ENCODE data around the gene ZNF428. TPM values are rescaled to one million over a fixed set of nuclear protein-coding genes. Genes with fewer than 3 reads are reported as not detected.
"Not testable (repeated sequence)": the region's sequence is repeated elsewhere in the genome, so short reads cannot be mapped to it uniquely, and the experiment has no call there.

The ZNF428 gene
- total RNA-seq, 1 donor from 2014 or later, result 29.6 TPM

GRCh38 chr19:43589277-43589676 lies 30.2 kb downstream of the ZNF428 start:
- Histone ChIP-seq H3K4me1 (peaks cover 9% of the 10 kb centered on the region), H3K27ac (no peak overlapping the region), H3K4me3 (no peak overlapping the region), H3K9me3 (no peaks in the 10 kb centered on the region), H3K27me3 (ENCODE audit: low read depth) (no peaks in the 10 kb centered on the region), H3K36me3 (peaks cover 49% of the 10 kb centered on the region)
- intact Hi-C loops (cut with DNase I), result no loop called here
- DNase-seq (no peak), ATAC-seq (no peak)
- TF ChIP-seq CTCF (IDR thresholded peaks at IDR 0.05), result no peak

- intact Hi-C loops (cut with DNase I); H3K9me3 ChIP-seq; H3K27ac ChIP-seq; H3K4me1 ChIP-seq; H3K4me3 ChIP-seq; ATAC-seq; DNase-seq; H3K27me3 ChIP-seq (ENCODE audit: low read depth): not testable (repeated sequence)
- H3K36me3 ChIP-seq, result peaks cover 27% of the 10 kb centered on the region
Measured at GRCh38 chr19:43587029-43587428, 32.4 kb downstream of the ZNF428 start.

- Histone ChIP-seq H3K9me3 (no peaks in the 10 kb centered on the region), H3K4me3 (no peak overlapping the region), H3K4me1 (peaks cover 2% of the 10 kb centered on the region), H3K27me3 (ENCODE audit: low read depth) (no peaks in the 10 kb centered on the region), H3K36me3 (peaks cover 21% of the 10 kb centered on the region), H3K27ac (no peak overlapping the region)
- intact Hi-C loops (cut with DNase I), result no loop called here
- no peak for TF ChIP-seq CTCF (IDR thresholded peaks at IDR 0.05)
- no peak for DNase-seq
- no peak for ATAC-seq
Measured at GRCh38 chr19:43586346-43586745, 33.1 kb downstream of the ZNF428 start.

- H3K9me3 ChIP-seq, result no peaks in the 10 kb centered on the region
- peaks cover 7% of the 10 kb centered on the region for H3K36me3 ChIP-seq
- ATAC-seq, result no peak
- H3K4me3 ChIP-seq, result no peak overlapping the region
- H3K4me1 ChIP-seq, result peaks cover 14% of the 10 kb centered on the region
- TF ChIP-seq CTCF (IDR thresholded peaks at IDR 0.05), result no peak
- DNase-seq, result no peak
- no peak overlapping the region for H3K27ac ChIP-seq
- intact Hi-C loops (cut with DNase I), result no loop called here
- H3K27me3 ChIP-seq (ENCODE audit: low read depth), result no peaks in the 10 kb centered on the region
Measured at GRCh38 chr19:43584484-43584883, 34.9 kb downstream of the ZNF428 start.

GRCh38 chr19:43582495-43582894 lies 36.9 kb downstream of the ZNF428 start:
- H3K4me3 ChIP-seq, result no peak overlapping the region
- DNase-seq (no peak), ATAC-seq (no peak)
- no peaks in the 10 kb centered on the region for H3K27me3 ChIP-seq (ENCODE audit: low read depth)
- H3K36me3 ChIP-seq, result no peaks in the 10 kb centered on the region
- TF ChIP-seq CTCF (IDR thresholded peaks at IDR 0.05), result no peak
- intact Hi-C loops (cut with DNase I), result no loop called here
- no peak overlapping the region for H3K27ac ChIP-seq
- no peaks in the 10 kb centered on the region for H3K9me3 ChIP-seq
- peaks cover 14% of the 10 kb centered on the region for H3K4me1 ChIP-seq

- Histone ChIP-seq H3K4me3 (peak overlapping the region; percentile 53), H3K27me3 (ENCODE audit: low read depth) (no peaks in the 10 kb centered on the region), H3K27ac (peak overlapping the region; percentile 67), H3K36me3 (no peaks in the 10 kb centered on the region), H3K9me3 (no peaks in the 10 kb centered on the region), H3K4me1 (peaks cover 14% of the 10 kb centered on the region)
- no peak for DNase-seq
- TF ChIP-seq CTCF (IDR thresholded peaks at IDR 0.05), result no peak
- intact Hi-C loops (cut with DNase I), result no loop called here
- ATAC-seq, result no peak
Measured at GRCh38 chr19:43581467-43581866, 38.0 kb downstream of the ZNF428 start.
